SK-N-MC (cell line): ENCODE results near the gene SDC4.

ENCODE experiments used
- DNase-seq: peaks from one replicate; pipeline ENCODE4 v3.0.0-alpha.2; 2011; ENCODE audit warnings: low read depth, low spot score
- H3K27ac ChIP-seq: fragments of 200-600 bp; sonication (generic); 2 replicates; pipeline ENCODE4 v1.5.1; 2016; ENCODE audit warnings: mixed run types
- H3K36me3 ChIP-seq: fragments of 200-600 bp; sonication (generic); 2 replicates; pipeline ENCODE4 v1.6.1; 2017; ENCODE audit warnings: antibody characterized with exemption, low read length, mixed read lengths; ENCODE audit not compliant: insufficient read depth
- H3K4me3 ChIP-seq: fragments of 200-600 bp; sonication (generic); 2 replicates; pipeline ENCODE4 v1.5.1; 2016
- H3K9ac ChIP-seq: fragments of 200-600 bp; sonication (generic); 2 replicates; pipeline ENCODE4 v1.8.0; 2017; ENCODE audit warnings: mixed run types, mixed read lengths; ENCODE audit not compliant: insufficient read length
- H3K9me3 ChIP-seq: fragments of 200-600 bp; sonication (generic); 2 replicates; pipeline ENCODE4 v1.6.1; 2017; ENCODE audit warnings: low read depth, mild to moderate bottlenecking, antibody characterized with exemption, low read length, moderate library complexity, mixed read lengths
- EZH2 ChIP-seq: fragments of 200-600 bp; sonication (generic); IDR thresholded peaks from one replicate; pipeline ENCODE4 v1.6.1; 2017; ENCODE audit warnings: antibody characterized with exemption
- FOXP2 ChIP-seq: optimal IDR thresholded peaks from 2 replicates; pipeline ENCODE3; 2011; ENCODE audit warnings: mild to moderate bottlenecking, moderate library complexity; ENCODE audit not compliant: insufficient read depth; ENCODE audit errors: extremely low read length, control extremely low read depth
- POLR2AphosphoS5 ChIP-seq: IDR thresholded peaks from 2 replicates; pipeline ENCODE4 v1.6.1; 2012; ENCODE audit warnings: mild to moderate bottlenecking, low read depth, low read length, borderline replicate concordance

The SDC4 gene

GRCh38 chr20:45342855-45343531 is 5.2 kb downstream of the SDC4 start:
- no peak for DNase-seq
- H3K36me3 ChIP-seq: no peaks in the 10 kb centered on the region
- TF ChIP-seq POLR2AphosphoS5: no peak
- no peak overlapping the region for H3K9ac ChIP-seq
- H3K4me3 ChIP-seq: no peak overlapping the region
- H3K9me3 ChIP-seq: no peaks in the 10 kb centered on the region
- no peak overlapping the region for H3K27ac ChIP-seq

GRCh38 chr20:45341939-45342854 is 6.0 kb downstream of the SDC4 start:
- H3K9me3 ChIP-seq: no peaks in the 10 kb centered on the region
- H3K27ac ChIP-seq: no peak overlapping the region
- TF ChIP-seq POLR2AphosphoS5 (no peak), FOXP2 (no peak), EZH2 (no peak)
- no peak for DNase-seq
- no peaks in the 10 kb centered on the region for H3K36me3 ChIP-seq
- H3K9ac ChIP-seq: no peak overlapping the region
- no peak overlapping the region for H3K4me3 ChIP-seq

GRCh38 chr20:45341579-45341938 is 6.7 kb downstream of the SDC4 start:
- Histone ChIP-seq H3K27ac (no peak overlapping the region), H3K9me3 (no peaks in the 10 kb centered on the region), H3K4me3 (no peak overlapping the region), H3K9ac (no peak overlapping the region), H3K36me3 (no peaks in the 10 kb centered on the region)
- DNase-seq: no peak
- TF ChIP-seq EZH2 (no peak), FOXP2 (no peak), POLR2AphosphoS5 (no peak)

DNA sequence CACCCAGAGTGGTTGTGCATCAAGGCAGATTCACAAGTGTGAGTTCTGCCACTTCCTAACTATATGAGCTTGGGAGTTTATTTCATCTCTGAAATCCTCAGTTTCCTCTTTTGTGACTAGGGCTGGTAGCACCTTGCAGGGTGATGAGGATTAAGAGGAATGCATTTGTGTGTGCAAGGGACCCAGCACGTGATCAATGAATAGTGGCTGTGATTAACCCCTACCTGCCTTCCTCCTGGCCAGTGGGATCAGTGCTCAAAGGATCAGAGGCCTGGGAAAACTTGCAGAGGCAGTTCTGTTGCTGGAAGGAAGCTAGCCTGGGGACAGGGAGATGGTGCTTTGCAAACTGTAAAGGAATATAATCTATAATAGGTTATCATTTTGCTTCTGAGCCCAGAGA is 7.3 kb downstream of the SDC4 start:
- H3K36me3 ChIP-seq: no peaks in the 10 kb centered on the region
- H3K9me3 ChIP-seq: no peaks in the 10 kb centered on the region
- TF ChIP-seq POLR2AphosphoS5 (no peak), EZH2 (no peak), FOXP2 (no peak)
- DNase-seq: no peak
- no peak overlapping the region for H3K4me3 ChIP-seq
- no peak overlapping the region for H3K27ac ChIP-seq
- H3K9ac ChIP-seq: no peak overlapping the region

DNA sequence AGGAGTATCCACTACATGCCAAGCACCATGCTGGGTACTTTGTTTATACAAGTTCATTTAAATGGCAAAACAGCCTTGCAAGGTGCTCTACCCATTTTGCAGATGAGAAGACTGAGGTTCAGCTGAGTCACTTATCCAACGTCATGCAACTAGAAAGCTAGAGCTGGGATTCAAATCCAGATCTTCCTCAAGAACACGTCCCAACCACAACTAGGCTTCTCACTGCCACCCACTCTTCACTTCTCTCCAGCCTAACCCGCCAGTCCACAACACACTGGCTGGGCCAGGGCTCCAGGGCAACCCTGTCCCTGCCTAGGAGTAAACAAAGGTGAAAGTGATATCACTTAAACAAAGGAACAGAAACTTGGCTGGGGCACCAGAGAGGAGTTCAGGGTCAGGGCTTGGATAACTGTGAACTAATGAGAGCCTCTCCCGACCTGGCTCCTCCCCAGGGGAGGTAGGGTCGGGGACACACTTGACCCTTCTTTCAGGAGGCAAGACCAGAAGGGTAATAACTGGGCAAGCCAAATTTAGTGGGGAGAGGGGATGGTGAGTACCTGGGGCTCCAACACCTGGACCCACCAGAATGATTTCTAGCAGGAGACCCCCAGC is 7.9 kb downstream of the SDC4 start:
- no peak overlapping the region for H3K27ac ChIP-seq
- no peak overlapping the region for H3K4me3 ChIP-seq

DNA sequence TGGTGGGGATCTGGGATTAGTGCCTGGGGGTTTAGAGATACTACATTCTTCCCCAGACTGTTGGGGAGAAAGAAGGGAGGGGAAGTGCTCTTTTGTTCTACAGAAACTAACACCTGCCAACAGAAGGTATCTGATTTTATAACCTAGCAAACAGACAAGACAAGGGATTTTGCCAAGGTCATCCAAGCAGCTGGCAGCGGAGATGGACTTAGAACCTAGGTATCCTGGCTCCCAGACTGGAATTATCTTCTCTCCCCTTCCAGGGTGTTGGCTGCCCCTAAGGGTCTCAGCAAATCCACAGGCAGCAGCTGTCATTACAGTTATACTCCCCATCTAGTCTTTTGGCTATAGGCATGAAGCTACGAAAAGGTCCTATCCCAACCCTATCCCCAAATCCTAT is 8.4 kb downstream of the SDC4 start:
- Histone ChIP-seq H3K9me3 (no peaks in the 10 kb centered on the region), H3K27ac (no peak overlapping the region), H3K36me3 (no peaks in the 10 kb centered on the region), H3K9ac (no peak overlapping the region), H3K4me3 (no peak overlapping the region)
- DNase-seq: no peak
- no peak for TF ChIP-seq FOXP2
- no peak for TF ChIP-seq EZH2
- no peak for TF ChIP-seq POLR2AphosphoS5

More for the DNA sequence above, 7.9 kb downstream of the SDC4 start:
- no peak overlapping the region for H3K9ac ChIP-seq
- no peaks in the 10 kb centered on the region for H3K9me3 ChIP-seq
- H3K36me3 ChIP-seq: no peaks in the 10 kb centered on the region
- TF ChIP-seq EZH2 (no peak), FOXP2 (no peak), POLR2AphosphoS5 (no peak)
- DNase-seq: no peak

GRCh38 chr20:45339084-45339483 is 9.1 kb downstream of the SDC4 start:
- Histone ChIP-seq H3K27ac (no peak overlapping the region), H3K36me3 (no peaks in the 10 kb centered on the region), H3K9ac (no peak overlapping the region), H3K4me3 (no peak overlapping the region), H3K9me3 (no peaks in the 10 kb centered on the region)
- TF ChIP-seq POLR2AphosphoS5: no peak
- TF ChIP-seq FOXP2: no peak
- no peak for TF ChIP-seq EZH2
- no peak for DNase-seq
